Left kidney (tissue), 2 donors: ENCODE measurements around the gene RELA. TPM values are rescaled to one million over a fixed set of nuclear protein-coding genes. Genes with fewer than 3 reads are reported as not detected.
"Not testable (repeated sequence)": the region's sequence is repeated elsewhere in the genome, so short reads cannot be mapped to it uniquely, and the experiment has no call there.

Experiments
- DNase-seq: peaks from one replicate; pipeline ENCODE4 v3.0.0-alpha.2; 2013
- polyA plus RNA-seq: library from polyadenylated mRNA; unstranded; fragments of 120-200 nt; gene quantifications from one replicate; pipeline ENCODE4 v1.2.1, GENCODE V29; 2013; ENCODE audit not compliant: insufficient read length

RELA gene
- polyA plus RNA-seq, 1 donor, result 49.6 TPM

GRCh38 chr11:65649656-65650546 lies 12.8 kb downstream of the RELA start:
- no peak for DNase-seq

- DNase-seq, result no peak
Observed at GRCh38 chr11:65648997-65649493, 13.7 kb downstream of the RELA start.

GRCh38 chr11:65646958-65647701 lies 15.6 kb downstream of the RELA start:
- no peak for DNase-seq

- DNase-seq, result no peak
Observed at GRCh38 chr11:65646288-65646957, 16.3 kb downstream of the RELA start.

GRCh38 chr11:65645710-65646109 lies 17.0 kb downstream of the RELA start:
- DNase-seq, result no peak

GRCh38 chr11:65644837-65645236 lies 17.9 kb downstream of the RELA start:
- DNase-seq, result no peak

- DNase-seq, result no peak
Observed at GRCh38 chr11:65643971-65644370, 18.7 kb downstream of the RELA start.

GRCh38 chr11:65642014-65642671 lies 20.6 kb downstream of the RELA start:
- DNase-seq, result no peak

- DNase-seq, result no peak
Observed at GRCh38 chr11:65641297-65642013, 21.3 kb downstream of the RELA start.

- no peak for DNase-seq
Observed at GRCh38 chr11:65640483-65641296, 22.0 kb downstream of the RELA start.

- no peak for DNase-seq
Observed at GRCh38 chr11:65639623-65640482, 22.9 kb downstream of the RELA start.

- not testable (repeated sequence) for DNase-seq
Observed at GRCh38 chr11:65639228-65639597, 23.5 kb downstream of the RELA start.

GRCh38 chr11:65637794-65638419 lies 24.8 kb downstream of the RELA start, which contains the start of gene SIPA1:
Gene SIPA1, plus strand, starts transcription at chr11:65638101. Its CDS starts 2,821 bp downstream, at chr11:65640922.
- DNase-seq, result no peak

GRCh38 chr11:65637032-65637557 lies 25.6 kb downstream of the RELA start:
- DNase-seq, result no peak

GRCh38 chr11:65636108-65637031 lies 26.3 kb downstream of the RELA start:
- DNase-seq, result no peak

GRCh38 chr11:65634905-65635731 lies 27.6 kb downstream of the RELA start:
- no peak for DNase-seq
